Activated CD4-positive, alpha-beta T cell treated with anti-CD3 and anti-CD28 coated beads, Interleukin-2, Interleukin-6, amounts not matched to agents 100 ng/mL and 50 ng/mL, durations not matched to agents 16 hours and 8 hours (primary cell): ENCODE data around the gene PMVK.
A peak's percentile ranks its signal among the peaks of the same experiment; 100 is the strongest.

Experiments
- DNase-seq: peaks from one replicate; pipeline ENCODE4 v3.0.0-alpha.2; 2020

The PMVK gene

DNA sequence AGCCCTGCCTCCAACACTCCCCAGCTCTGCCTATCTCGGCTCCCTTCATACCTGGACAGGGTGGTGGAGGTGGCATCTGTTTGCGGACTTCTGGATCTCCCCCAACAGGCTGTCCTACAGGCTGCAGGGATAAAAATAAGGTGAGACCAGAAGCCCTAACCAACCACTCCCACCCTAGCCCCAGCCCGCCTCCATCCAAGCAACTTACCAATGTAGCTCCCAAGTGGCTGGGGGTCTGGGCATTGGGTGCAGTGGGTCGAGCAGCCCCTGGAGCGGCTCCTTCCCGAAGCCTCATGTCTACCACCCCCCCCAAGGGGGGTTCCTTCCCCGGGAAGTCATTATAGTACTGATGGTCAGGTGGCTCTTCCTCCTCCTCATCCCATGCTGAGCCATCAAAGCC lies 29.6 kb upstream of the PMVK start:
- no peak for DNase-seq

DNA sequence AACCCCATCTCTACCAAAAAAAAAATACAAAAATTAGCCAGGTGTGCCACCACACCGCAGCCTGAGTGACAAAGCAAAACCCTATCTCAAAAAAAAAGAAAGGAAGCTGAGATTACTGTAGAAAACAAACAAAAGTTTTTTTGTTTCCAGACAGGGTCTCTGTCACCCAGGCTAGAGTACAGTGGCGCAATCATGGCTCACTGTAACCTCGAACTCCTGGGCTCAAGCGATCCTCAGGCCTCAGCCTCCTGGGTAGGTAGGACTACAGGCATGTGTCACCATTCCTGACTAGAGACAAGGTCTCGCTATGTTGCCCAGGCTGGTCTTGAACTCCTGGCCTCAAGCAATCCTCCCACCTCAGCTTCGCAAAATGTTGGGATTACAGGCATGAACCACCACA lies 27.8 kb upstream of the PMVK start:
- DNase-seq, result no peak

DNA sequence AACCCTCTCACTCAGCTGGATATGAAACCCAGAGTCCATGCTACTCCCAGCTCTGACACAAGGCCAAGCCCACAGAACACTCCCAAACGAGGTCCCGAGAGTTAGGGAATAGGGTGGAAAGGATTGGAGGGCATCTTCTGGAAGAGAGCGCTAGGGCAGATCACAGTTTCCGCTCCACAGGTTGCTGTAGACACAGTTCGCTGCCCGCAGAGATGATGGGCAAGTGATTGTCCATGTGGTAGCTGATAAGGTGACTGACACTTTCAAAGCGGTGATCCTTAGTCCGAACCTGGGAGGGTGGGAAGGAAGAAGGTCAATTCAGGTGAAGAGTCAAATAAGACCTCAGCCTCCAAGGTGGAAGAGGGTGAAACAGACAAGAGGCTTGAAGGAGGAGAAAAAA lies 27.1 kb upstream of the PMVK start:
- DNase-seq, result no peak

DNA sequence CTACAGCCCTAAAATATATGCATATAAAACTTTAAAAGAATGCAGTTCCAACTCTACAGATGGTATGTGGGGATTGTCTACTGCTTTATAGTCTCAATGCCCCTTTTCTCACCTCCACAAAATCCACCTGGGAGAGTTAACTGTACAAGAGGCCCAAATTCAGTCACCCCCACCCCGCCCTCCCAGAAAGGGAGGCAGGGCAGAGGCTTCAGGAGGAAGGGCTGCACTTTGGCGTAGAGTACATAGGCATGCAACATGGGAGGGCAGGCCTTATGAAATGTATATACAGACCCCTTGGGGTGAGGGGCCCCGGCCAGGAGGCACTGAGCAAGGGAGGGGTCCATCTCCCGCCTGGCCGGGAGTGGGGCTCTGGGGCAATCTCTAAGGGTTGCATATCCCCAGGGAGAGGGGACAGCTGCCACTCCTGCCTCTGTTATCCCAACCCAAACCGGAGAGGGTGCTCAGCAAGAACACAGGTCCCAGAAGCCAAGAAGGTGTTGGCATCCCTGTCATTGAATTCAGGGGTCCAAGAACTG lies 26.3 kb upstream of the PMVK start:
- DNase-seq, result no peak

DNA sequence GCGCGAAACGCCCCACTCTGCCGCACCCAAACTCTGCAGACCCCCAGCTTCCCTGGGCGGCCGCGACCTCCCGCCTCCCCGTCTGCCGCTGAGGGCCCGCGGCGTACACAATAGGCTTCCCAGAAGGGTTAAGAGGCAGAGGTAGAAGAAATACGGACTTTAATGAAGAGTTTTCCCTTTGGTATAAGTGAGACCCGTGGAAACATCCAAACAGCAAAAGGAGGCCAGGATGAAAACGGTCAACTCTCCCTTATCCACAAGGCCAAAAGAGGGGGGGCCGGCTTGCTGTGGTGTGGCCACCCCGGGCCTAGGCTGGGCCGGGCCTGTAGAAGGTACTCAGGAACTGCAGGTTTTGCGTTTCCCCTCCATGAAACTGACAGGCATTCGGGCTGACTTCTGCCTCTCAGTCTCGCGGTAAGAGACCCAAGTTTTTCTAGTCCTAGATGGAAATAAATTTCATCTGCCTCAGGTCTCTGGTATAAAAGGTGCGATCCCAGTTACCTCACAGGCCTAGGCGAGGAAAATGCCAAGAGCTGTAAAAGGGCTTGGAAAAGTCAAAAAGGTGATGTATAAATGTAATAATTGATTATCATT lies 25.7 kb upstream of the PMVK start:
- no peak for DNase-seq

DNA sequence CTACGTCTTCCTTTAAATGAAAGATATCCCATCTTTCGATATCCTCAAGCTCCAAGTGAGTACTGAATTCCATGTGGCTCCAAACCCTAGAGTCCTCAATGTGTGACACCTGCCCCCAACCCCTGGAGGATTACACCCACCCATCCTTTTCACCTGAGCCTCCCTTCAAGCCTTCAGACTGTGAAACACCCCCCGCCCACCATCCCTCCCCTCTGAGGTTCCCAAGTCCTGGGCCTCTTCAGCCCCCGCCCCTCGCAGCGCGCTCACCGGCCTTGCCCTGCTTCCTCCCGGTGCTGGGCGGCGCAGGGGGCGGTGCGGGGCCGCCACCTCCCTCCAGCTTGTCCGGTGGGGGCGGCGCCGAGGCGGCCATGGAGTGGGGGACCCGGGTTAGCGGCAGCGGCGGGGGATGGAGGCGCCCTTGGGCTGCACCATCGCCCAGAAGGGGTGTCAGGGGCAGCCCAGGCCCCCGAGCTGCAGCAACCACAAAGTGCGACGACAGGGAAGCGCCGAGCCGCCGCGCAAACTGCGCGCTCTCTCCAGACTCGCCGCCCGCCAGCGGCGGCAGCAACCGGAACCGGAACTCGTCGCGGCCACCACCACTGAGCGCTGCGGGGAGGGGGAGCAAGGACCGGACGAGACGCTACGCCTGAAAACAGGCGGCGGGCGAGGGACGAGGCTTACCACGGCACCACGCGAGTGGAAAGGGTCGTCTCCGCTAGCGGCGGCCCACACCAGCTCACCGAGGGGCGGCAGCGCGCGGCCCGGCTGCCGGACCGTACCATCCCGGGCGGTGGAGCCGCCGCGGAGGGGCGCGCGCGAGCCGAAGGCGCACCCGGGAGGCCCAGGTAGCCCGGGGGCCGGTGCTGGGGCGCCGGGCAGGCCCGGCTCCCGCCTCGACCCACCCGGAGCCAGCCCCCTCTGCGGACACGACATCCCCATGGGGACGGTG lies 25.0 kb upstream of the PMVK start, which contains the start of gene PYGO2:
TSS of gene PYGO2 (minus strand) at position 576 of the 949 bp plus-strand sequence. CDS start at position 370, 206 bp downstream.
- DNase-seq, result peak; percentile 88

DNA sequence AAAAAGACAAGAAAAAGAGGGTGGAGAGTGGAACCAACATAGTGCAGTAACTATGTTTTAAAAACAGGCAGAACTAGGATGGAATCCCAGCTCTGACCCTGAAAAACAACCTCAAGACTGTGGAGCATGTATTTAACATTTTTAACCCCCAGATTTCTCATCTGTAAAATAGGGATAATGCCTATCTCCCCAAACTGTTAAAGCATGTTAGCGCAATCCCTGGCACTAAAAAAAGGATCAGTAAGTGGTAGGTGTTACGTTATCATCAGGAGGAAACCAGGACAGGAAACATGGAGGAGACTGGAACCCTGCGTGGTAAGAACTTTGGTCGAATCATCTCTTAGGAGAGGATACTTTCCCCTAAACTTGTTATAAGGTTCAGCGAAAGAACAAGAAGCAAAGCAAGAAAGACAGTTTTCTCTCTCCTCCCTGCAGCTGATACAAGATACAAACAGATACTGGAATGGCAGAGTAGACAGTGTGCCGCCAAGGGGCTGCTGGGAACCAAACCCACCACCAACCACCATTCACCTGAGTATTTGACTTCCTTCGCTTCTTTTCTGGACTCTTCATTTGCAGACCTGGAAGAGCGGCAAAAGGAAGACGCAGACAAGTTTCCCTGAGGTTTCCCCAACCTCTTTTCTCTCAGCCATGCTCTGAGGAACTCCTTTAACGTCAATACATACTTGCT lies 24.1 kb upstream of the PMVK start:
- DNase-seq, result no peak

DNA sequence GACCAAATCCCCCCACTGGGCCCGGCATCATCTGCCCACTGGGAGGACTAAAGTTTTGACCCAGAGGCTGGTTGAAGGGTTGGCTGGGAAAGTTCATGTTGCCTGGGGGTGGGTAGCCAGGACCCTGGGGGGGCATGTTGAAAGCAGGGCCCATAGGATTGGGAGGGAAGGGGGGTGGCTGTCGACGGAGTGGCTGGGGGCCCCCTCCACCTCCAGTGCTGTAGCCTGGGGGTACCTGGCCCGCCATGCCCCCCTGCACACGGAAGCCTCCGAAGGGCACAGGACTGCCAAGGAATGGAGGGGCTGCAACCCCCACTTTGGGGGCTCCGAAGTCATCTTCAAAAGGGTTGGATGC lies 22.9 kb upstream of the PMVK start:
- DNase-seq, result no peak

DNA sequence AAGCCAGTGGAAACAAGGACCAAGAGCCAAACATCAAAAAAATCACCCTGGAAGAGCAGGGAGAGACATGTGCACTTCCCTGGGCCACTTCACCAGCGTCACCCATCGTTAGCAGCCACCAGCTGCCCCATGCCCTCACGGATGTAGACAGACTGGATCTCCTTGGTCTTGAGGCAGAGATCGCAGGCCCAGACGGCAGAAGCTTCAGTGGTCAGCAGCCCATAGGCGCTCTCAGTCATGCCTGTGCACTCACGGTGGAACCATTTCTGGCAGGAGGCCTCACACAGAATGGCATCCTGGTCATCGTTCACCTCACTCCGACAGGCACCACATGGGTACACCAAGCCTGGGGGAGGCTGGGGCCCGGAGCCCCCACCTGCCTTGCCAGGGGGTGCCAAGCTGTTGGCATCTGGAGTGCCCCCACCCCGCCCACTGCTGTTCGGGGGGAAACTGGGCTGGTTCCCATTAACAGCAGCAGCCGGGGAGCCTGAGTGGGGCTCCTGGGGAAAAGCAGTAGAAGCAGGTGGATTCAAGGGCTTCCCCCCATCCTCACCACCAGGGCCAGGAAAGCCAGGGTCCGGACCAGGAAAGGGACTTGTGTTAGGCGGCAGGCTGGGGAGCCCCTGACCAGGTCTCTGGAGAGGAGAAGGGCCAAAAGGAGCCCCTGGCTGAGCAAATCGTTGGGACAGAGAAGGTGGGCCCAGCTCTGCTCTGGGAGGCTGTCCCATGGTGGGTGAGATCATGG lies 22.3 kb upstream of the PMVK start:
- no peak for DNase-seq

DNA sequence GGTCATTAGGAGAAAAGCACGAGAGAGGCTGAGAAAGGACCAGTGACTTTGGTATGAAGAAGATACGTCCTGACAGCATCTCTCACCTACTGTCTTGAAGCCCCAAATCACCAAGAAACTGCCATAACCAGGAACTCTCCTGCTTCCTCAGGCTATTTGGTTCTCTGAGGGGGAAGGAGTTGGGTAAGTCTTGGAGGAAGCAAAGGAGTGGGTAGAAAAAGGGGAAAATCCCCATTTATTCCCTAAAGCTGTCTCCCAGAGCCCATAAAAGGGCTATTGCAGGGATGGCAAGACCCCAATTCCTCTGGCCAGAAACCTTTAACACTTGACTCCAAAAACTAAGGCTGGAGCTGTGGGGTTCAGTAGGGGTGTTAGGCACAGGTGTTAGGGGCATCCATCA lies 21.5 kb upstream of the PMVK start:
- no peak for DNase-seq

DNA sequence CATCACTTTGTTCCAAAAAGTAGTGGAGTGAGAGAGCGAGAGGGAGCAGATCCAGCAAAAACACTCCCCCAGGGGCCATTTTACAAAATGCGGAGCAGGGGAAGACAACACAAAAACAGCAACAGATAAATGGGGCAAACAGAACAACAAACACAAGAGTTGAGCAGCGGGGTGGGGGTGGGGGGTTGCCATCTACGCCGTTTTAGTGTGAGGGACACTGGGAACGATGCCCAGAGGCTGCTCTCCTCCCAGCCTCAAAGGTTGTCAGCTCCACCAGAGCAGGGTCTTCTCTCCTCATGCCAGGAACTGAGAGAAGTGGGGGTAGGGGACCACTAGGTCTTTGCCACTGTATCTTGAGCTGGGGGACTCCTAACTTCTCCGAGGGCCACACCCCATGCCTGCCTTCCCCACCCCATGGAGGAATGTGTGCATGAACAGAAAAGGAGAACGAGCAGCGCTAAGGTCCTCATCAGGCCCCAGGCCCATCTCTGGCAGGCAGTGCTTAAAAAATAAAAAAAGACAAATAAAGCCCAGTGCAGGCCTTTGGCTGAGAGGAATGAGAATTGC lies 20.7 kb upstream of the PMVK start:
- DNase-seq, result no peak

DNA sequence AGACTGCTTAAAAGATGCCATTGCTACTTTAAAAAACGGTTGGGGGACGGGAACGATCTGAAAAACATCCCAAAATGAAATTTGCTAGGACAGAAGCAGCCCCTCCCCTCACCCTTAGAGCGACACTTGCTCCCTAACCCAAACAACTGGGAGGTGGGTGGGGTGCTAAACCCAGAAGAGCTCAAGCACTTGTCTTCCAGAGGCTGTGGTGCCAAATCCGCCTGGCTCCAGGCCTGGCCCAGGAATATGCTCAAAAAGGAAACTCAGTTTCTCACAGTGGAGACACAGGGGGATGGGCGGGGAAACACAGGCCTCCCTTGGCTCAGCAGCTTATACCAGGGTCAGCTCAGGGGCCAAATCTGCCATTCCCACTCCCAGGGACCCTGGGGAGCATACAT lies 20.0 kb upstream of the PMVK start:
- no peak for DNase-seq

DNA sequence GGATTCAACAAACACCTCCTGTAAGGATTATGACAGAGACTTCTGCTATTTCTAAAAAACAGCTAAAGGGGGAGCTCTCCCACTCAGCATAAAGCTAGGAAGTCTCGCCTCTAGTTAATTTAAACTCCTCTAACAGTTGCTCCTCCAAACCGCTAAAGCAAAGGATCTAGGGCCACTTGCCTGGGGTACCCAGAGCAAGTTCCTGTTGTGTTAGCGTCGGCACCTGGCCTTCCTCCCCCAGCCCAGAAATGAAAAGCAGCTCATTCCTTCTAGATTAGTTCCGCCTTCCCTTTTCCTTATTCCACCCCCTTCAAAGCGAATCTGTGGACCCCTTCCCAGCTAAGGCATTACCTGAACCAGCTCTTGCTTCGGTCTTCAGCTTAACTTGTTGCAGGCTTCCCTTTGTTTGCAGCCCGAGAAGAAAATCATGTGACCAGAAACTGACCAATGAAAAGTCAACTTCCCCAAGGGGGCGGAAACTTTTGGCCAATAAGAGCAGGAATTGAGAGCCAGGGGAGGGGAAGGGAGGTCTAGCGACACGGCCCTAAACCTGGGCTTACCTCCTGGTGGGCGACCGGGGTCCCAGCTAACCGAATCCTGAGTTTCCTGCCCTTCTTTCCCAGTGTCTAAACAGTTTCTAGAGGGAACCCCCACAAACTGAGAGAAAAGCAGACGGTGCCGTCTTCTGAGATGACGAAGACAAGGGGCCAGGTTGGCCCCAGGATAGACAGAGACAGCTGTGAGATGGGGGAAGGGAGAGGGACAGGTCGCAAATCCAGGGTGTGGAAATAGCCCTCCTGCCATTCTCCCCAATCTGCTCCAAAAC lies 19.4 kb upstream of the PMVK start, which contains the start of gene PBXIP1:
TSS of gene PBXIP1 (minus strand) at position 382 of the 826 bp plus-strand sequence. CDS start 2,378 bp downstream, outside the sequence.
- peak; percentile 93 for DNase-seq

DNA sequence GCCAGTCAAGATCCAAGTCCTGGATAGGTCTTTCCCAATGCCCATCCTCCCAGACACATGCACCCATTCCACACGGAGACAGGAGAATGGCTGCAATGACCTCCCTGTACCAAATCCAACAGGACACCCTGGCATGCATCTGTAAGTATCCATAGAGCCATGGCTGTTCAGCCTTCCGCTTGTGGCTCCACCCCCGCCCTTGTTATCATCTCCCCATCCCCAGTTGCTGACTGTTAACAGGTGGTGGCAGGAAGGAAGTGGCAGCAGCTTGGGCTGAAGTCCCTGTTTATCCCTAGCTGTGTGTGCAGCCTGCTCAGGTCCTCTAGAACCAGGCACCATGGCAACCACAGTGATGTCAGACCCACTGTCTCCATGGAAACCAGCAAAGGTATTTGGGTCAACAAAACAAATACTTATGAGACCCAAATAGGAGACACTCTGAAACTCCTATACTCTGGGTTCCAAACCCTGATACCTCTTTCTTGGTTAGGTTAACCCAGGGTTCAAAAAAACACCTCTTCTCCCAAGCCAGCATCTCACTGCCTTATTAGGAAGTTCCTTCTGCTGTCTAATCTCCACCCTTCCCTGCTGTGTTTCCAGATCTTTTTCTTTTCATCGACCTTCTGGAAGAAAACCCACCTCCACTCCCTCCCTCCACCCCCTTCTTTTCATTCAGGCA lies 18.7 kb upstream of the PMVK start:
- peak; percentile 93 for DNase-seq

DNA sequence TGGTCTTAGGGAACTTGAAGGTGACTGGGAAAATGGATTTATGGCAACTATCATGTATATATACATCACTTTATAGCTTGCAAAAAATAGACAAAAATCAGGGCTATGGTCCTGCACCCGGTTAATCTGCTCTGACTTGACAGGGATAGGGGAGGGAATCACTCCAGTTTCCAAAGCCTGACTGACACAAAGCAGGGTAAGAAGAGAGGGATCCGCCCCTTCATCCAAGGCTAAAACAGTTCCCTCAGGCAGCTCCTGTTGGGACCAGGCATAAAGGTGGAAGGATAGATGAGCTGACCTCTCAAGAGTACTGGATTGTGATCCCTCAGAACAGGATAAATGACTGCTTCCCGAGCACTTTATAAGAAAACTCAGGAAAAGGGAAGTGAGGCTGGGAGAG lies 18.0 kb upstream of the PMVK start:
- DNase-seq, result no peak

DNA sequence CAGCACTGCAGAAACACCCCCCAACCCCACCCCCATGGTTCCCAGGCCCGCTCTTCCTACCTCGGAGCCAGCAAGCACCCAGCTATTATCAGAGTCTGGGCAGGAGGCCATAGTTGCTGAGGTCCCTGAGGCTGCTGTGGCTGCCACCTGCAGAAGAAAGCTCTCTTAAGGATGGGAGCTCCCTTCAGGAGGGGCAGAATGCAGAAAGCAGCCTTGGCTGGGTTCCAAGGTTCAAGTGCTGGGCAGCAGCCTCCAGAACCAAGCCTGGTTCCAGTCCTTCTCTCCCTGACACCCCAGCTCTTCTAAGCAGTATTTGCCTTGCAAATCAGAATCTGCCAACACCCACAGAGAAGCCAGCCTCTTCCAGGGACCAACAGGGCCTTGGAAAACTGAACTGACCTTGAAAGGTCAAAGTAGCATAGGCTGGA lies 17.1 kb upstream of the PMVK start:
- no peak for DNase-seq

DNA sequence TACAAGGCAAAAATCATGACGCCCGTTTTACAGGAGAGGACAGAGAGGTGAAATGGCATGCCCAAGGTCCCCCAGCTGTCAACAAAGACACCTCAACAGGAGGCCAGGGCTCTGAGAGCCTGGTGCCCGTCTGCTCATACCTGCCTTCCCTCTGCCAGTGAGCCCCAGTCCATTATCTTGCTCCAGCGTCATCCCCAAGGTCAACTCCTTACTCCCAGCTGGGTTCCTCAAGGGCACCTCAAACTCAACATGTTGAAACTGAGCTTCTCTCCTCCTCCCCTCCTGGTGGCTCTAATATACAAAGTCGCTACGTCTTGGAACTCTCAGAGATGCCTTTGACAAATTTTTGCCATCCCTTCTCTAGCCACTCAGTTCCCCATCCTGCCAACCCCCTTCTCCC lies 16.1 kb upstream of the PMVK start:
- DNase-seq, result no peak

DNA sequence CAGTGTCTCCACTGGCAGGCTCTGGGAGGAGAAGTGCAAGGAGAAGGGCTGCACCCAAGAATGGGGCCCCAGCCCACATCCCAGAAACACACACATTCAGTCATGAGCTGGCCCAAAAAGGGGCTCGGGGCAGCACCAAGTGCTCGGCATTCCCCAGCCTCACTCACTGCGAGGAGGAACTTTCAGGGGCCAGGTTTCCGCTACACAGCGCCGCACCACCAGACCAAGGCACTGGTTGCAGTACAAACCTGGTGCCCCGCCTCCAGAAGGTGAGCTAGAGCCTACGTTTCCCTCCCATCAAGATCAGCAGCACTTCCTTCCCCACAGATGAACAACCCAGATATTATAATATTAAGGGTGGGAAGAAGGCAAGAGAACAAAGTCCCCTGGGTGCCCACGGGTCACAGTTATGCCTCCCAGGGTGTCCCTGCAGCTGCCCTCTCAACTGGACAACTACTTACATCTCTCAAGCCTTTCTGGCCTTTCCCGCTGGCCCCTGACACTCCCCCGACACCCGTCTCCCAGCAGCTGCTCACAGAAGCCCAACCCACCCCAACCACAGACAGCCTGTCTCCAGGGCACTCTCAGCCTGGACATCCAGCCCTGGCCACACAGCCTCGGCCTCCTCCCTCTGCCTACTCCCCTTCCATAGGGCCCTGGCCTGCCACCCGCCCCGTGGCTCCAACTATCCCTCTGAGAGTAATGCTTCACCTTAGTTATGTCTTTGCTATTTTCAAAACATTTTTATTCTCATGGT lies 15.6 kb upstream of the PMVK start:
- DNase-seq, result peak; percentile 39

DNA sequence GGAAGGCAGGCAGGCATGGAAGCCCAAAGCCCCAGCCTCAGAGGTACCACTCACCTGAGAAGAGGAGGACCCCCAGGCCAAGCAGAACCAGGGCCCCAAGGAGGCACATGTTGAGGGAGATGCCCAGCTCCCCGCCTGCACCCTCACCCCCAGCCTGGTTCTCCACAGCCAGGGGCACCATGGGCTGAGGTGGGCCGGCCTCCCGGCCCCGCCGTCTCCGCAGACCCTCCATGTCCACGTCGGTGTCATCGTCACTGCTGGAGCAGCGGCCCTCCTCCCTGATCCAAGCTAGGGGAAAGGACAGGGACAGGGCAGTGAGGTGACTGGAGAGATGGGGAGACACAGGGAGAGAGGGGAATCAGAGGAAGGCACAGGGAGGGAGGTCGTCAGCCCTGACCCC lies 11.6 kb upstream of the PMVK start:
- DNase-seq, result no peak
